ENCODE data around the gene ZBED1. TPM values are rescaled to one million over a fixed set of nuclear protein-coding genes. Genes with fewer than 3 reads are reported as not detected.

The ZBED1 gene
- total and polyA plus RNA-seq, 2 experiments from 2014 or later, result 16.1 to 43.8 TPM

DNA sequence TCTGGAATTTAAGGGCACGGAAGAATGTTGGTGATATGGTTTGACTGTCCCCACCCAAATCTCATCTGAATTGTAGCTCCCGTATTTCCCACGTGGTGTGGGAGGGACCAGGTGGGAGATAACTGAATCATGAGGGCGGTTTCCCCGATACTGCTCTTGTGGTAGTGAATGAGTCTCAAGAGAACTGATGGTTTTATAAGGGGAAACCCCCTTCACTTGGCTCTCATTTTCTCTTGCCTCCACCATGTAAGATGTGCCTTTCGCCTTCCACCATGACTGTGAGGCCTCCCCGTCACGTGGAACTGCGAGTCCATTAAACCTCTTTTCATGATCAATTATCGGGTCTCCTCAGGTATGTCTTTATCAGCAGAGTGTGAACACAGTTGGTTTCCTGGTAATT, 25.6 kb upstream of the ZBED1 start:
- Mint-ChIP-seq H3K4me1 (peaks cover 14% of the 10 kb centered on the region), H3K27ac (no peak overlapping the region), H3K9me3 (peaks cover 12% of the 10 kb centered on the region), H3K4me3 (no peak overlapping the region), H3K27me3 (ENCODE audit: insufficient read depth, low read depth, poor library complexity) (peaks cover 4% of the 10 kb centered on the region), H3K36me3 (ENCODE audit: low read depth) (no peaks in the 10 kb centered on the region)
- no peaks in the 10 kb centered on the region for H3K36me3 ChIP-seq (ENCODE audit: insufficient read depth)
- H3K4me3 ChIP-seq, result no peak overlapping the region
- no peak for ATAC-seq
- no peak for TF ChIP-seq ZNF331 (CRISPR knock-in tag; IDR thresholded peaks at IDR 0.05; ENCODE audit: low read depth)
- TF ChIP-seq, protein P1, sequence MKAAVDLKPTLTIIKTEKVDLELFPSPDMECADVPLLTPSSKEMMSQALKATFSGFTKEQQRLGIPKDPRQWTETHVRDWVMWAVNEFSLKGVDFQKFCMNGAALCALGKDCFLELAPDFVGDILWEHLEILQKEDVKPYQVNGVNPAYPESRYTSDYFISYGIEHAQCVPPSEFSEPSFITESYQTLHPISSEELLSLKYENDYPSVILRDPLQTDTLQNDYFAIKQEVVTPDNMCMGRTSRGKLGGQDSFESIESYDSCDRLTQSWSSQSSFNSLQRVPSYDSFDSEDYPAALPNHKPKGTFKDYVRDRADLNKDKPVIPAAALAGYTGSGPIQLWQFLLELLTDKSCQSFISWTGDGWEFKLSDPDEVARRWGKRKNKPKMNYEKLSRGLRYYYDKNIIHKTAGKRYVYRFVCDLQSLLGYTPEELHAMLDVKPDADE (IDR thresholded peaks at IDR 0.05), result no peak
- no peak for TF ChIP-seq JUNB (IDR thresholded peaks at IDR 0.05; ENCODE audit: unreplicated experiment)
- TF ChIP-seq, protein P2, sequence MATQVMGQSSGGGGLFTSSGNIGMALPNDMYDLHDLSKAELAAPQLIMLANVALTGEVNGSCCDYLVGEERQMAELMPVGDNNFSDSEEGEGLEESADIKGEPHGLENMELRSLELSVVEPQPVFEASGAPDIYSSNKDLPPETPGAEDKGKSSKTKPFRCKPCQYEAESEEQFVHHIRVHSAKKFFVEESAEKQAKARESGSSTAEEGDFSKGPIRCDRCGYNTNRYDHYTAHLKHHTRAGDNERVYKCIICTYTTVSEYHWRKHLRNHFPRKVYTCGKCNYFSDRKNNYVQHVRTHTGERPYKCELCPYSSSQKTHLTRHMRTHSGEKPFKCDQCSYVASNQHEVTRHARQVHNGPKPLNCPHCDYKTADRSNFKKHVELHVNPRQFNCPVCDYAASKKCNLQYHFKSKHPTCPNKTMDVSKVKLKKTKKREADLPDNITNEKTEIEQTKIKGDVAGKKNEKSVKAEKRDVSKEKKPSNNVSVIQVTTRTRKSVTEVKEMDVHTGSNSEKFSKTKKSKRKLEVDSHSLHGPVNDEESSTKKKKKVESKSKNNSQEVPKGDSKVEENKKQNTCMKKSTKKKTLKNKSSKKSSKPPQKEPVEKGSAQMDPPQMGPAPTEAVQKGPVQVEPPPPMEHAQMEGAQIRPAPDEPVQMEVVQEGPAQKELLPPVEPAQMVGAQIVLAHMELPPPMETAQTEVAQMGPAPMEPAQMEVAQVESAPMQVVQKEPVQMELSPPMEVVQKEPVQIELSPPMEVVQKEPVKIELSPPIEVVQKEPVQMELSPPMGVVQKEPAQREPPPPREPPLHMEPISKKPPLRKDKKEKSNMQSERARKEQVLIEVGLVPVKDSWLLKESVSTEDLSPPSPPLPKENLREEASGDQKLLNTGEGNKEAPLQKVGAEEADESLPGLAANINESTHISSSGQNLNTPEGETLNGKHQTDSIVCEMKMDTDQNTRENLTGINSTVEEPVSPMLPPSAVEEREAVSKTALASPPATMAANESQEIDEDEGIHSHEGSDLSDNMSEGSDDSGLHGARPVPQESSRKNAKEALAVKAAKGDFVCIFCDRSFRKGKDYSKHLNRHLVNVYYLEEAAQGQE (IDR thresholded peaks at IDR 0.05; ENCODE audit: unreplicated experiment), result no peak
- TF ChIP-seq, protein P3, sequence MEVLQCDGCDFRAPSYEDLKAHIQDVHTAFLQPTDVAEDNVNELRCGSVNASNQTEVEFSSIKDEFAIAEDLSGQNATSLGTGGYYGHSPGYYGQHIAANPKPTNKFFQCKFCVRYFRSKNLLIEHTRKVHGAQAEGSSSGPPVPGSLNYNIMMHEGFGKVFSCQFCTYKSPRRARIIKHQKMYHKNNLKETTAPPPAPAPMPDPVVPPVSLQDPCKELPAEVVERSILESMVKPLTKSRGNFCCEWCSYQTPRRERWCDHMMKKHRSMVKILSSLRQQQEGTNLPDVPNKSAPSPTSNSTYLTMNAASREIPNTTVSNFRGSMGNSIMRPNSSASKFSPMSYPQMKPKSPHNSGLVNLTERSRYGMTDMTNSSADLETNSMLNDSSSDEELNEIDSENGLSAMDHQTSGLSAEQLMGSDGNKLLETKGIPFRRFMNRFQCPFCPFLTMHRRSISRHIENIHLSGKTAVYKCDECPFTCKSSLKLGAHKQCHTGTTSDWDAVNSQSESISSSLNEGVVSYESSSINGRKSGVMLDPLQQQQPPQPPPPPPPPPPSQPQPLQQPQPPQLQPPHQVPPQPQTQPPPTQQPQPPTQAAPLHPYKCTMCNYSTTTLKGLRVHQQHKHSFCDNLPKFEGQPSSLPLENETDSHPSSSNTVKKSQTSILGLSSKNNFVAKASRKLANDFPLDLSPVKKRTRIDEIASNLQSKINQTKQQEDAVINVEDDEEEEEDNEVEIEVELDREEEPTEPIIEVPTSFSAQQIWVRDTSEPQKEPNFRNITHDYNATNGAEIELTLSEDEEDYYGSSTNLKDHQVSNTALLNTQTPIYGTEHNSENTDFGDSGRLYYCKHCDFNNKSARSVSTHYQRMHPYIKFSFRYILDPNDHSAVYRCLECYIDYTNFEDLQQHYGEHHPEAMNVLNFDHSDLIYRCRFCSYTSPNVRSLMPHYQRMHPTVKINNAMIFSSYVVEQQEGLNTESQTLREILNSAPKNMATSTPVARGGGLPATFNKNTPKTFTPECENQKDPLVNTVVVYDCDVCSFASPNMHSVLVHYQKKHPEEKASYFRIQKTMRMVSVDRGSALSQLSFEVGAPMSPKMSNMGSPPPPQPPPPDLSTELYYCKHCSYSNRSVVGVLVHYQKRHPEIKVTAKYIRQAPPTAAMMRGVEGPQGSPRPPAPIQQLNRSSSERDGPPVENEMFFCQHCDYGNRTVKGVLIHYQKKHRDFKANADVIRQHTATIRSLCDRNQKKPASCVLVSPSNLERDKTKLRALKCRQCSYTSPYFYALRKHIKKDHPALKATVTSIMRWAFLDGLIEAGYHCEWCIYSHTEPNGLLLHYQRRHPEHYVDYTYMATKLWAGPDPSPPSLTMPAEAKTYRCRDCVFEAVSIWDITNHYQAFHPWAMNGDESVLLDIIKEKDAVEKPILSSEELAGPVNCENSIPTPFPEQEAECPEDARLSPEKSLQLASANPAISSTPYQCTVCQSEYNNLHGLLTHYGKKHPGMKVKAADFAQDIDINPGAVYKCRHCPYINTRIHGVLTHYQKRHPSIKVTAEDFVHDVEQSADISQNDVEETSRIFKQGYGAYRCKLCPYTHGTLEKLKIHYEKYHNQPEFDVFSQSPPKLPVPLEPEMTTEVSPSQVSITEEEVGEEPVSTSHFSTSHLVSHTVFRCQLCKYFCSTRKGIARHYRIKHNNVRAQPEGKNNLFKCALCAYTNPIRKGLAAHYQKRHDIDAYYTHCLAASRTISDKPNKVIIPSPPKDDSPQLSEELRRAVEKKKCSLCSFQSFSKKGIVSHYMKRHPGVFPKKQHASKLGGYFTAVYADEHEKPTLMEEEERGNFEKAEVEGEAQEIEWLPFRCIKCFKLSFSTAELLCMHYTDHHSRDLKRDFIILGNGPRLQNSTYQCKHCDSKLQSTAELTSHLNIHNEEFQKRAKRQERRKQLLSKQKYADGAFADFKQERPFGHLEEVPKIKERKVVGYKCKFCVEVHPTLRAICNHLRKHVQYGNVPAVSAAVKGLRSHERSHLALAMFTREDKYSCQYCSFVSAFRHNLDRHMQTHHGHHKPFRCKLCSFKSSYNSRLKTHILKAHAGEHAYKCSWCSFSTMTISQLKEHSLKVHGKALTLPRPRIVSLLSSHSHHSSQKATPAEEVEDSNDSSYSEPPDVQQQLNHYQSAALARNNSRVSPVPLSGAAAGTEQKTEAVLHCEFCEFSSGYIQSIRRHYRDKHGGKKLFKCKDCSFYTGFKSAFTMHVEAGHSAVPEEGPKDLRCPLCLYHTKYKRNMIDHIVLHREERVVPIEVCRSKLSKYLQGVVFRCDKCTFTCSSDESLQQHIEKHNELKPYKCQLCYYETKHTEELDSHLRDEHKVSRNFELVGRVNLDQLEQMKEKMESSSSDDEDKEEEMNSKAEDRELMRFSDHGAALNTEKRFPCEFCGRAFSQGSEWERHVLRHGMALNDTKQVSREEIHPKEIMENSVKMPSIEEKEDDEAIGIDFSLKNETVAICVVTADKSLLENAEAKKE (CRISPR knock-in tag; IDR thresholded peaks at IDR 0.05), result no peak
- no peak for TF ChIP-seq CREB1 (CRISPR knock-in tag; IDR thresholded peaks at IDR 0.05; ENCODE audit: low read depth)
- TF ChIP-seq NANOG (IDR thresholded peaks at IDR 0.05; ENCODE audit: borderline replicate concordance), result no peak
- TF ChIP-seq STAT1 (IDR thresholded peaks at IDR 0.05; ENCODE audit: unreplicated experiment), result no peak
- TF ChIP-seq, protein P4, sequence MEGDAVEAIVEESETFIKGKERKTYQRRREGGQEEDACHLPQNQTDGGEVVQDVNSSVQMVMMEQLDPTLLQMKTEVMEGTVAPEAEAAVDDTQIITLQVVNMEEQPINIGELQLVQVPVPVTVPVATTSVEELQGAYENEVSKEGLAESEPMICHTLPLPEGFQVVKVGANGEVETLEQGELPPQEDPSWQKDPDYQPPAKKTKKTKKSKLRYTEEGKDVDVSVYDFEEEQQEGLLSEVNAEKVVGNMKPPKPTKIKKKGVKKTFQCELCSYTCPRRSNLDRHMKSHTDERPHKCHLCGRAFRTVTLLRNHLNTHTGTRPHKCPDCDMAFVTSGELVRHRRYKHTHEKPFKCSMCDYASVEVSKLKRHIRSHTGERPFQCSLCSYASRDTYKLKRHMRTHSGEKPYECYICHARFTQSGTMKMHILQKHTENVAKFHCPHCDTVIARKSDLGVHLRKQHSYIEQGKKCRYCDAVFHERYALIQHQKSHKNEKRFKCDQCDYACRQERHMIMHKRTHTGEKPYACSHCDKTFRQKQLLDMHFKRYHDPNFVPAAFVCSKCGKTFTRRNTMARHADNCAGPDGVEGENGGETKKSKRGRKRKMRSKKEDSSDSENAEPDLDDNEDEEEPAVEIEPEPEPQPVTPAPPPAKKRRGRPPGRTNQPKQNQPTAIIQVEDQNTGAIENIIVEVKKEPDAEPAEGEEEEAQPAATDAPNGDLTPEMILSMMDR (conservative IDR thresholded peaks at IDR 0.05; ENCODE audit: low read depth in 2 of 2), result no peak
- TF ChIP-seq EZH2 (IDR thresholded peaks at IDR 0.05; ENCODE audit: low read depth, unreplicated experiment), result no peak
- TF ChIP-seq POLR2AphosphoS5 (IDR thresholded peaks at IDR 0.05; ENCODE audit: low read depth), result no peak
- no peak for TF ChIP-seq ZNF114 (CRISPR knock-in tag; IDR thresholded peaks at IDR 0.05)
- no peak for TF ChIP-seq EZH2phosphoT487 (IDR thresholded peaks at IDR 0.05; ENCODE audit: unreplicated experiment)
- no peak overlapping the region for H3K4me2 ChIP-seq
- no peak overlapping the region for H3K27ac ChIP-seq (ENCODE audit: low read depth)
- H3F3A ChIP-seq (replicated peaks; ENCODE audit: low read depth), result no peaks in the 10 kb centered on the region
- peaks cover 3% of the 10 kb centered on the region for H3K4me1 ChIP-seq (ENCODE audit: insufficient read depth)
- no peaks in the 10 kb centered on the region for H3K9me2 ChIP-seq (ENCODE audit: insufficient read depth)
- no peaks in the 10 kb centered on the region for H3K79me2 ChIP-seq (replicated peaks; ENCODE audit: insufficient read depth)
- no peak overlapping the region for H2AFZ ChIP-seq
- DNase-seq (ENCODE audit: low spot score), result no peak
- H4K20me1 ChIP-seq (replicated peaks; ENCODE audit: insufficient read depth), result no peaks in the 10 kb centered on the region
- H3K27me3 ChIP-seq (ENCODE audit: insufficient read depth), result no peaks in the 10 kb centered on the region

All from GM23338 (cell line).